Mesenchymal stem cell (in vitro differentiated cells and primary cell): ENCODE results near the gene ANKRD26.

Experiments
- DNase-seq: peaks from one replicate; pipeline ENCODE4 v3.0.0-alpha.2; 2013
- H2AFZ ChIP-seq: one replicate; pipeline ENCODE4 v1.6.1; 2013; ENCODE audit warnings: low read depth, mild to moderate bottlenecking, control low read depth, inconsistent platforms, low read length, moderate library complexity
- H2AK5ac ChIP-seq: 2 replicates; pipeline ENCODE4 v1.6.1; 2013; ENCODE audit warnings: low read length, moderate library complexity, mild to moderate bottlenecking, inconsistent platforms; ENCODE audit not compliant: severe bottlenecking
- H2BK120ac ChIP-seq: one replicate; pipeline ENCODE4 v1.6.1; 2013; ENCODE audit warnings: low read depth, mild to moderate bottlenecking, inconsistent platforms, low read length, moderate library complexity
- H2BK12ac ChIP-seq, 2 experiments: one replicate each; pipeline ENCODE4 v1.6.1; 2013; ENCODE audit warnings: inconsistent platforms in 2 of 2, low read length in 2 of 2, mild to moderate bottlenecking in 2 of 2, moderate library complexity in 2 of 2, control low read depth in 1 of 2
- H2BK15ac ChIP-seq: one replicate; pipeline ENCODE4 v1.6.1; 2013; ENCODE audit warnings: mild to moderate bottlenecking, low read depth, inconsistent platforms; ENCODE audit not compliant: poor library complexity, severe bottlenecking
- H2BK5ac ChIP-seq: 2 replicates; pipeline ENCODE4 v1.6.1; 2013; ENCODE audit warnings: low read depth, mild to moderate bottlenecking, low read length, control low read depth, inconsistent platforms; ENCODE audit not compliant: poor library complexity, severe bottlenecking
- H3K14ac ChIP-seq, 2 experiments: one replicate each; pipeline ENCODE4 v1.6.1; 2013; ENCODE audit warnings: inconsistent platforms in 2 of 2, low read length in 2 of 2, control low read depth in 1 of 2, mild to moderate bottlenecking in 1 of 2, moderate library complexity in 1 of 2
- H3K18ac ChIP-seq, 2 experiments: one replicate each; pipeline ENCODE4 v1.6.1; 2013; ENCODE audit warnings: inconsistent platforms in 2 of 2, low read length in 2 of 2, control low read depth in 1 of 2, low read depth in 1 of 2, mild to moderate bottlenecking in 1 of 2
- H3K23ac ChIP-seq, 2 experiments: one replicate each; pipeline ENCODE4 v1.6.1; 2013; ENCODE audit warnings: inconsistent platforms in 2 of 2, low read length in 2 of 2, mild to moderate bottlenecking in 2 of 2, moderate library complexity in 2 of 2, control low read depth in 1 of 2
- H3K27ac ChIP-seq: 2 replicates; pipeline ENCODE4 v1.5.1; 2013; ENCODE audit warnings: mild to moderate bottlenecking, moderate library complexity, low read length, control low read depth, inconsistent platforms; ENCODE audit not compliant: poor library complexity, severe bottlenecking
- H3K27me3 ChIP-seq, 2 experiments: 2 replicates each; pipeline versions ENCODE4 v1.6.1 to v1.7.0; 2013; ENCODE audit warnings: low read length in 2 of 2, mild to moderate bottlenecking in 2 of 2, moderate library complexity in 2 of 2, control low read depth in 1 of 2, inconsistent platforms in 1 of 2; ENCODE audit not compliant: control insufficient read depth in 1 of 2, insufficient read depth in 1 of 2
- H3K36me3 ChIP-seq, 2 experiments: 2 replicates each; pipeline versions ENCODE4 v1.6.1 to v1.7.0; 2013; ENCODE audit warnings: low read length in 2 of 2, control low read depth in 1 of 2, inconsistent platforms in 1 of 2, low read depth in 1 of 2, mild to moderate bottlenecking in 1 of 2; ENCODE audit not compliant: insufficient read depth in 2 of 2, control insufficient read depth in 1 of 2
- H3K4ac ChIP-seq, 2 experiments: one replicate each; pipeline ENCODE4 v1.6.1; 2013; ENCODE audit warnings: inconsistent platforms in 2 of 2, low read length in 2 of 2, mild to moderate bottlenecking in 2 of 2, moderate library complexity in 2 of 2, control low read depth in 1 of 2, low read depth in 1 of 2
- H3K4me1 ChIP-seq: 2 replicates; pipeline ENCODE4 v1.6.1; 2013; ENCODE audit warnings: low read depth, low read length, control low read depth; ENCODE audit not compliant: control insufficient read depth, insufficient read depth
- H3K4me2 ChIP-seq: 2 replicates; pipeline ENCODE4 v1.6.1; 2013; ENCODE audit warnings: low read length, mild to moderate bottlenecking, inconsistent platforms; ENCODE audit not compliant: poor library complexity, severe bottlenecking
- H3K4me3 ChIP-seq, 2 experiments: 2 replicates each; pipeline versions ENCODE4 v1.5.1 to v1.7.0; 2013; ENCODE audit warnings: low read length in 2 of 2, mild to moderate bottlenecking in 2 of 2, control low read depth in 1 of 2, low read depth in 1 of 2; ENCODE audit not compliant: insufficient read depth in 1 of 2
- H3K79me1 ChIP-seq: replicated peaks from 2 replicates; pipeline ENCODE4 v1.6.1; 2013; ENCODE audit warnings: mild to moderate bottlenecking, control low read depth, low read length, inconsistent platforms; ENCODE audit not compliant: poor library complexity, severe bottlenecking
- H3K9ac ChIP-seq: 2 replicates; pipeline ENCODE4 v1.7.0; 2013; ENCODE audit warnings: mild to moderate bottlenecking, low read length, moderate library complexity
- H3K9me3 ChIP-seq: 2 replicates; pipeline ENCODE4 v1.7.0; 2013; ENCODE audit warnings: mild to moderate bottlenecking, low read length; ENCODE audit not compliant: control insufficient read depth
- H4K8ac ChIP-seq: one replicate; pipeline ENCODE4 v1.6.1; 2013; ENCODE audit warnings: inconsistent platforms, mild to moderate bottlenecking, low read length, moderate library complexity
- H4K91ac ChIP-seq: one replicate; pipeline ENCODE4 v1.6.1; 2013; ENCODE audit warnings: mild to moderate bottlenecking, low read length, inconsistent platforms
- WGBS: methylation state at CpG from one replicate; pipeline ENCODE4 v1.1.7; 2013; ENCODE audit warnings: mixed read lengths; 5-methylcytosine and 5-hydroxymethylcytosine counted together

The ANKRD26 gene

GRCh38 chr10:27100813-27101347 lies 586 bp upstream of the ANKRD26 start:
- Histone ChIP-seq H2BK120ac (no peak overlapping the region), H3K14ac (no peak overlapping the region), H3K18ac (peak overlapping the region in 1 of 2 experiments; percentile 57), H2AFZ (peak overlapping the region; percentile 16), H2AK5ac (no peak overlapping the region), H3K27me3 (no peaks in the 10 kb centered on the region), H3K4ac (no peak overlapping the region), H3K79me1 (peaks cover 11% of the 10 kb centered on the region), H2BK12ac (peak overlapping the region in 1 of 2 experiments; percentile 38), H3K23ac (no peak overlapping the region), H3K27ac (peak overlapping the region; percentile 83), H3K9me3 (no peaks in the 10 kb centered on the region), H3K36me3 (peaks cover 5 to 9% of the 10 kb centered on the region in 2 experiments), H2BK15ac (no peak overlapping the region), H3K4me1 (peaks cover 7% of the 10 kb centered on the region), H3K4me2 (peak overlapping the region; percentile 87), H4K8ac (peak overlapping the region; percentile 86), H3K9ac (peak overlapping the region; percentile 96), H2BK5ac (no peak overlapping the region), H4K91ac (no peak overlapping the region), H3K4me3 (peak overlapping the region in 1 of 2 experiments; percentile 94)
- WGBS: 87% methylated on average over 14 of the region's 14 CpGs
- no peak for DNase-seq

DNA sequence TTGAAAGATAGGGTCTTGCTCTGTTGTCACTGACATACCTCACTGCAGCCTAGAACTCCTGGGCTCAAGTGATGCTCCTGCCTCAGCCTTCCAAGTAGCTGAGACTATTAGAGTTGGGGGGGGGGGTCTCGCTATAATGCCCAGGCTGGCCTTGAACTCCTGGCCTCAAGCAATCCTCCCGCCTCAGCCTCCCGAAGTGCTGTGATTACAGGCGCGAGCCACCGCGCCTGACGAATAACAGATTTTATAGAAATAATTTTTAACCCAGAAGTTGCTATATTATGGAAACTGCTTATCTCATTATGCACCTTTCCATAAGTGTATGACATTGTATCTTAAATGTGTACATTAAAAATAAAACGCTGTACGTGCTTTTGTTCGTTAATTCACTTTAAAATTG lies 846 bp downstream of the ANKRD26 start:
- Histone ChIP-seq H3K79me1 (peaks cover 15% of the 10 kb centered on the region), H3K14ac (no peak overlapping the region), H2BK120ac (no peak overlapping the region), H3K4me1 (peaks cover 7% of the 10 kb centered on the region), H3K23ac (no peak overlapping the region), H2BK15ac (no peak overlapping the region), H4K8ac (no peak overlapping the region), H2AK5ac (no peak overlapping the region), H3K9ac (peak overlapping the region; percentile 96), H3K4ac (peak overlapping the region in 1 of 2 experiments; percentile 86), H3K27ac (peak overlapping the region; percentile 97), H2BK5ac (no peak overlapping the region), H3K18ac (no peak overlapping the region), H3K36me3 (peaks cover 0 to under 1% of the 10 kb centered on the region in 2 experiments), H2BK12ac (no peak overlapping the region), H4K91ac (no peak overlapping the region), H3K9me3 (no peaks in the 10 kb centered on the region), H3K4me2 (peak overlapping the region; percentile 91), H3K27me3 (no peaks in the 10 kb centered on the region), H3K4me3 (peak overlapping the region; percentile 73 to 94), H2AFZ (no peak overlapping the region)
- 68% methylated on average over 4 of the region's 11 CpGs for WGBS
- no peak for DNase-seq

GRCh38 chr10:27088119-27089044 lies 11.9 kb downstream of the ANKRD26 start:
- Histone ChIP-seq H3K18ac (no peak overlapping the region), H3K4me3 (no peak overlapping the region), H3K9me3 (no peaks in the 10 kb centered on the region), H3K79me1 (peaks cover 9% of the 10 kb centered on the region), H2AFZ (no peak overlapping the region), H4K91ac (no peak overlapping the region), H3K27me3 (no peaks in the 10 kb centered on the region), H3K36me3 (peaks cover 19 to 79% of the 10 kb centered on the region in 2 experiments), H3K9ac (no peak overlapping the region), H3K4ac (no peak overlapping the region), H2BK5ac (no peak overlapping the region), H3K14ac (no peak overlapping the region), H2BK15ac (no peak overlapping the region), H3K27ac (no peak overlapping the region), H2BK120ac (no peak overlapping the region), H3K23ac (no peak overlapping the region), H2BK12ac (no peak overlapping the region), H2AK5ac (no peak overlapping the region), H3K4me2 (no peak overlapping the region), H4K8ac (no peak overlapping the region), H3K4me1 (no peaks in the 10 kb centered on the region)
- DNase-seq: no peak
- WGBS: 93% methylated on average over 4 of the region's 5 CpGs

- Histone ChIP-seq H3K14ac (no peak overlapping the region), H4K91ac (peak overlapping the region; percentile 53), H2AFZ (no peak overlapping the region), H2BK12ac (no peak overlapping the region), H3K27me3 (no peaks in the 10 kb centered on the region), H2AK5ac (no peak overlapping the region), H3K4me2 (no peak overlapping the region), H2BK120ac (no peak overlapping the region), H3K23ac (no peak overlapping the region), H3K18ac (no peak overlapping the region), H3K4ac (no peak overlapping the region), H2BK5ac (no peak overlapping the region), H3K27ac (no peak overlapping the region), H3K36me3 (peaks cover 25 to 52% of the 10 kb centered on the region in 2 experiments), H3K9ac (no peak overlapping the region), H2BK15ac (no peak overlapping the region), H3K4me1 (no peaks in the 10 kb centered on the region), H4K8ac (no peak overlapping the region), H3K9me3 (no peaks in the 10 kb centered on the region), H3K79me1 (peaks cover 37% of the 10 kb centered on the region), H3K4me3 (no peak overlapping the region)
- 91% methylated on average over 6 of the region's 6 CpGs for WGBS
- no peak for DNase-seq
Observed at GRCh38 chr10:27072436-27073114, 27.7 kb downstream of the ANKRD26 start.
